ENCODE results near the gene BATF3.

Gene BATF3

DNA sequence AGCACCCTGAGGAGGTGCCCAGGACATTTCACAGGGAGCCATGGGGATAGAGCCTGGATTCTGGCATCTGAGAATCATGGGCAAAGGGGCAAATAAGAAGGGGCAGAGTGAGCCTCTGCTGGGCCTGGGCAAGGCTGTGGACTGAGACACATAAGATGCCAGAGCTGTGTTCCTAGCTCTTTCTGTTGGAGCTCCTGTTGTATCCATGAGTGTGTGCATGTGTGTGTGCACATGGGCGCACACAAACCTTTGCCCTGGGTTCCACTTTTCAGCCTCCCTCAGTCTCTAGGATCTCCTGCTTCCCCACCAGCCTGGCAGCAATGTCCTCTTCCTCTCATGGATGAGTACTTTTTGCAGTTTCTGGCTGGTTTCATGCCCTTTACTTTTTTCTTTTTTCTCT, 47.0 kb downstream of the BATF3 start:
- ChIA-PET POLR2A (ENCODE audit: low non-redundant PET) (no interaction called here), CTCF (no interaction called here)
- TF ChIP-seq, protein P1, sequence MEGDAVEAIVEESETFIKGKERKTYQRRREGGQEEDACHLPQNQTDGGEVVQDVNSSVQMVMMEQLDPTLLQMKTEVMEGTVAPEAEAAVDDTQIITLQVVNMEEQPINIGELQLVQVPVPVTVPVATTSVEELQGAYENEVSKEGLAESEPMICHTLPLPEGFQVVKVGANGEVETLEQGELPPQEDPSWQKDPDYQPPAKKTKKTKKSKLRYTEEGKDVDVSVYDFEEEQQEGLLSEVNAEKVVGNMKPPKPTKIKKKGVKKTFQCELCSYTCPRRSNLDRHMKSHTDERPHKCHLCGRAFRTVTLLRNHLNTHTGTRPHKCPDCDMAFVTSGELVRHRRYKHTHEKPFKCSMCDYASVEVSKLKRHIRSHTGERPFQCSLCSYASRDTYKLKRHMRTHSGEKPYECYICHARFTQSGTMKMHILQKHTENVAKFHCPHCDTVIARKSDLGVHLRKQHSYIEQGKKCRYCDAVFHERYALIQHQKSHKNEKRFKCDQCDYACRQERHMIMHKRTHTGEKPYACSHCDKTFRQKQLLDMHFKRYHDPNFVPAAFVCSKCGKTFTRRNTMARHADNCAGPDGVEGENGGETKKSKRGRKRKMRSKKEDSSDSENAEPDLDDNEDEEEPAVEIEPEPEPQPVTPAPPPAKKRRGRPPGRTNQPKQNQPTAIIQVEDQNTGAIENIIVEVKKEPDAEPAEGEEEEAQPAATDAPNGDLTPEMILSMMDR (conservative IDR thresholded peaks at IDR 0.05; ENCODE audit: low read depth), result no peak
- no peak overlapping the region for H3K27ac ChIP-seq
- DNase-seq (ENCODE audit: low spot score), result no peak

DNA sequence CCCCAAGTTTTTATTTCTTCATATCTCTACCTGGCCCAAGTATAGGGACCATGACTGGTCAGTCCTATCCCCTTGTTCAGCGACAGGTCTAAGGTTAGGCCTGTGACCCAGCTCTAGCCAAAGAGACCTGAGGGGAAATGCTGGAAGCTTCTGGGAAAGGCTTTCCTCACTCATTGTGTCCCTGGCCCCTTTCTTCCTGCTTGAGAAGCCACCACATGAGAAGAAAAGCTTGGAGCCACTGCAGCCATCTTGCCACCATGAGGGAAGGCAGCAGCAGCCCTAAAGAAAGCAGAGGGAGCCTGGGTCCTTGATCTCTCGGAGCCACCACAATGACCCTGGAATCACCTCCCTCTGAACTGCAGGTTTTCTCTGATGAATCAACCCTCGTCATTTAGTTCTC, 47.7 kb downstream of the BATF3 start:
- no peak for DNase-seq (ENCODE audit: low spot score)
- TF ChIP-seq, protein P1 (conservative IDR thresholded peaks at IDR 0.05; ENCODE audit: low read depth), result no peak
- H3K27ac ChIP-seq, result no peak overlapping the region
- CTCF ChIA-PET, result no interaction called here
- POLR2A ChIA-PET (ENCODE audit: low non-redundant PET), result no interaction called here

DNA sequence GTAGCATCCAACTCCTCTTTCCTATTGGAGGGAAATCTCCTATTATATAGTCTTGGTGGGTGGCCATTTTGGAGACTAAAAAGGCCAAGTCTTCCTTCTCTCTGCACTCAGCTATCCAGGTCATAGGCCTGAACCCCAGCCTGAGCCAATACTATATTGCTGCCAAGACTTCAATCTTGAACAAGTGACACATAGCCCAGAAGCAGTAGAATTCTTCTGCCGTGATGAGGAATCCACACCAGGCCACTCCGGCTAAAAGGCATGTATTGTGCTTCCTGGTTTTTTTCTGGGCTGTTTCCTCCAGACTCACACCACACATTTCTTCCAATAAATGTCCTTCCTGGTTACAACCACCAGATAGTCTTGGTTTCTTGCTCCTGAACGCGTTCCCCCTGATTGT, 48.1 kb downstream of the BATF3 start:
- no peak for DNase-seq (ENCODE audit: low spot score)
- CTCF ChIA-PET, result no interaction called here
- no peak overlapping the region for H3K27ac ChIP-seq
- TF ChIP-seq, protein P1 (conservative IDR thresholded peaks at IDR 0.05; ENCODE audit: low read depth), result no peak
- POLR2A ChIA-PET (ENCODE audit: low non-redundant PET), result no interaction called here

DNA sequence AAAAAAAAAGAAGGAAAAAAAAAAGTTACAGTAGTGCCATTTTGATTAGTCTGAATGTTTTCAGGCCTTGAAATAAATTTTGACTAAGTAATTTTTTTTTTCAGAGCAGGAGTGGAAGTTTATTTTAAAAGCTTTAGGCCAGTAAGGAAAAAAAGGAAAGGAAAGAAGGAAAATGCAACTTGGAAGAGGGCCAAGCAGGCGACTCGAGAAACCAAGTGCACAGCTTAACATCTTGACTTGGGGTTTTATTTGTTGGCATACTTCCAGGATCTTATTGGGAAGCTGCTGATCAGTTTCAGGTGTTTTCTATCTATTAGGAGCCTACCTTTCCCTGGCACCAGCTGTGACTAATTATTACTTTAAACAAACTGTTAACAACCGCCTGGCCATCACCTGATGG, 49.4 kb downstream of the BATF3 start:
- ChIA-PET CTCF (interaction anchor here (0.6 to 1.5 kb wide), 2 partner anchors 9 to 1683 kb away, joined by 3 read pairs; no protein-coding TSS in a partner anchor), POLR2A (ENCODE audit: low non-redundant PET) (no interaction called here)

DNA sequence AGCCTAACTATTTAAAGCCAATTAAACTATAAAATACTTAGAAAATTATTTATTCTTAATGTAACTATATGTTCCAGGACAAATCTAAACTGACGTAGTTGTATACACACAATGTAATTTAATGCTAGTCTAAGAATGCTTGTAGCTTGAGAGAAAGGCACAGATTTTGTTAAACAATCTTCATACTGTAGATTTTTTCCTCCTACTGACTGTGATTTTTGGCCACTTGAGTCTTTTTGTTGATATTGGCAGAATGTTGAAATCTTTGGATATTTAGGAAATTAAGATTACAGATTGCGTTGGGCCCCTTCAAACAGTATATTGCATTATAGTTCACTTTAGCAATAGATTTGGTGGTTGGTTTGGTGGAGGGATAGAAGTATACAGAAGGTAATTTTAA, 50.6 kb downstream of the BATF3 start:
- CTCF ChIA-PET, result interaction anchor here (1.2 kb wide), 1 partner anchor 16 kb away, joined by 3 read pairs; no protein-coding TSS in a partner anchor
- H3K27ac ChIP-seq, result no peak overlapping the region
- TF ChIP-seq, protein P1 (conservative IDR thresholded peaks at IDR 0.05; ENCODE audit: low read depth), result no peak
- no peak for DNase-seq (ENCODE audit: low spot score)
- POLR2A ChIA-PET (ENCODE audit: low non-redundant PET), result no interaction called here

More for the DNA sequence above, 49.4 kb downstream of the BATF3 start:
- H3K27ac ChIP-seq, result no peak overlapping the region
- TF ChIP-seq, protein P1 (conservative IDR thresholded peaks at IDR 0.05; ENCODE audit: low read depth), result no peak
- no peak for DNase-seq (ENCODE audit: low spot score)

DNA sequence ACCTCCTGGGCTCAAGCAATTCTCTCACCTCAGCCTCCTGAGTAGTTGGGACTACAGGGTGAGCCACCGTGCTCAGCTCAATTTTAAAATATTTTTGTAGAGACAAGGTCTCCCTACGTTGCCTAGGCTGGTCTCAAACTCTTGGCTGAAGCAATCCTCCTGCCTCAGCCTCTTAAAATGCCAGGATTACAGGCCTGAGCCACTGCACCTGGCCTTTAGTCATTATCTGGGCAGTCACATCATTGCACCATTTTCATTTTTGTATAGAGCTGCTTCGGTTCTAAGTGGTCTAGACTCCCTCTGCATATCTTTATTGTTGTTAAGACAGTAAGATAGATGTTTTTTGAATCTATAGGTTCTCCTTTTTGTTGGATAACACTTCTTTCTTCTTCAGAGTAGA, 51.2 kb downstream of the BATF3 start:
- ChIA-PET POLR2A (ENCODE audit: low non-redundant PET) (no interaction called here), CTCF (interaction anchor here (1.2 kb wide), 1 partner anchor 17 kb away, joined by 3 read pairs; no protein-coding TSS in a partner anchor)
- DNase-seq (ENCODE audit: low spot score), result no peak
- TF ChIP-seq, protein P1 (conservative IDR thresholded peaks at IDR 0.05; ENCODE audit: low read depth), result no peak
- no peak overlapping the region for H3K27ac ChIP-seq

DNA sequence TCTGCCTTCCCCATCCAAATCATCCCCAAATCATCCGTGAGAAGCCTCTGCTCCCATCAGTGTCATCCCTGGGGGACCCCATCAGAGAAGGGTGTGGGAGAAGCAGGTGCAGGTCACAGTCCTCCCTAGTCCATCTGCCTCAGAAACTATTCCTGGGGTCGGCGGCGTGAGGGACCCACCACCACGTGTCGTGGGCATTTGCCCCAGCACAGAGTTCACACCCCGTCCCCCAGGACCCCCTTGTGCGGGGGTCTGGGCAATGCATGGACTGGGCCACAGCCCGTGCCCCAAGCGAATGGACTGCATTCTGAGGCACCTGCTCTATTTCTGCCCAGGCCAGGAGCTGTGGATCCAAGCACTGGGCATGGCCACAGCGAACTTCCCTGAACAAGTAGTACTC, 52.6 kb downstream of the BATF3 start:
- ChIA-PET POLR2A (ENCODE audit: low non-redundant PET) (no interaction called here), CTCF (interaction anchor here (0.6 kb wide), 1 partner anchor 1734 kb away, joined by 5 read pairs; no protein-coding TSS in a partner anchor)
- no peak for DNase-seq (ENCODE audit: low spot score)
- H3K27ac ChIP-seq, result no peak overlapping the region
- TF ChIP-seq, protein P1 (conservative IDR thresholded peaks at IDR 0.05; ENCODE audit: low read depth), result no peak
